ENCODE data around the gene BANF2.
"Not testable (repeated sequence)": the region's sequence is repeated elsewhere in the genome, so short reads cannot be mapped to it uniquely, and the experiment has no call there.

BANF2 gene

GRCh38 chr20:17766226-17766625 lies 66.5 kb downstream of the BANF2 start:
- DNase-seq (ENCODE audit: low read depth): no peak

DNA sequence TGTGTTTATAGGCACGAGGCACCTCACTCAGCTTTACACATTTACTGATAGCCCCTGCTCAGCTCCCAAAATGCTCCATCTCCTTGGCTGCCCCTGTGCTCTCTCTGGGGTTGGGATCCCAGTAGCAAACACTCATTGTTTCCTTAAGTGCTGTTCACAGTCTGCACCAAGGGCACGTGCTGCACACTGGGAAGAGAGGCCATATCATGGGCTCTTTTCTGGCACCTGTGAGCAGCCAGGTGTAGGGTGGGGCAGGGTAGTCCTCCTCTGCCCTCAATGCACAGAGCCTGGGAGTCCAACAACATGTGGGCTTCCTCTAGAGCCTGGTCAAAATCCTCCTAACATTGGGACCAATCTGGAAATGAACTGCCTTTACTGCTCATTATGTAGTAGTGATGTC lies 67.9 kb downstream of the BANF2 start:
- DNase-seq (ENCODE audit: low read depth): no peak

GRCh38 chr20:17768271-17768670 lies 68.5 kb downstream of the BANF2 start:
- no peak for DNase-seq (ENCODE audit: low read depth)

DNA sequence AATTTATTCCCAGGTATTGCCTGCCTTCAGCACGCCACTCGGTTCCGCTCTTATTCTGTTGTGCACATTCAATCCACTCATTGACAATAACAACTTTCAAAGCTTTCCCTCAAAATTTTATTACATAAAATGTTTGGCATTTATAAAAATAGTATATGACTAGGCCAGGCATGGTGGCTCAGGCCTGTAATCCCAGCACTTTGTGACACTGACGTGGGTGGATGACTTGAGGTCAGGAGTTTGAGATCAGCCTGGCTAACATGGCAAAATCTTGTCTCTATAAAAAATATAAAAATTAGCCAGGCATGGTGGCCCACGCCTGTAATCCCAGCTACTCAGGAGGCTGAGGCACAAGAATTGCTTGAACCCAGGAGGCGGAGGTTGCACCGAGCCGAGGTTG lies 70.0 kb downstream of the BANF2 start:
- not testable (repeated sequence) for DNase-seq (ENCODE audit: low read depth)

- no peak for DNase-seq (ENCODE audit: low read depth)
Observed at GRCh38 chr20:17771206-17772004, 71.6 kb downstream of the BANF2 start.

DNA sequence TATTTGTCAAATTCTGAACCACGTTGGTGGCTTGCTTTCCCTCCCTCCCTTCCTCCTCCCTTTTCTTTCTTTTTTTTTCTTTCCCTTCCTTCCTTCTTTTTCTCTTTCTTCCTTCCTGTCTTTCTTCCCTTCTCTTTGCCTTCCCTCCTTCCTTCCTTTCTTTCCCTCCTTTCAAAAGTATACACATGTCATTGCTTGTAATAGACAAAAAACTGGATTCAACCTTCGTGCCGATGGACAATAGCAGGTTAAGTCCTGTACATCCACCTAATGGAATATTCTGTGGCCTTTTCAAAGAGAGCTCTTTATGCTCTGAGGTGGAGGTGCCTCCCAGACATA lies 72.2 kb downstream of the BANF2 start:
- no peak for DNase-seq (ENCODE audit: low read depth)

DNA sequence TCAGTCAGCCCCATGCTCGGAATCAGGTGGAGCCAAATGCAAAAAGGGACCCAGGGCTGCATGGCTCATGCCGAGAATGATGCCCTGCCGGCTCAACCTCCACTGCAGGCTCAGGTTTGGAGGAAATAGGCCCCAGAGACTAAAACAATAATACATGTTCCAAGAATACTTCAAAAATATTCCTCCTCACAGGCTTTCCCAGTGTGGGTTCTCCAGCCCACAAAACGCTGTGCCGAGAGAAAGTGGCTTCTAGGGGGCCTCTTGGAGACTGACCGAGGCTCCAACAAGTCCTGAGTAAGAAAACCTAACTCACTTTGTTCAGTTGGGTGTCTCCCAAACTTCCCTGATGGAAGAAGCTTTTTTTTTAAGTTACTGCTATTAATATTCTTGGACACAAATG lies 73.9 kb downstream of the BANF2 start:
- no peak for DNase-seq (ENCODE audit: low read depth)

DNA sequence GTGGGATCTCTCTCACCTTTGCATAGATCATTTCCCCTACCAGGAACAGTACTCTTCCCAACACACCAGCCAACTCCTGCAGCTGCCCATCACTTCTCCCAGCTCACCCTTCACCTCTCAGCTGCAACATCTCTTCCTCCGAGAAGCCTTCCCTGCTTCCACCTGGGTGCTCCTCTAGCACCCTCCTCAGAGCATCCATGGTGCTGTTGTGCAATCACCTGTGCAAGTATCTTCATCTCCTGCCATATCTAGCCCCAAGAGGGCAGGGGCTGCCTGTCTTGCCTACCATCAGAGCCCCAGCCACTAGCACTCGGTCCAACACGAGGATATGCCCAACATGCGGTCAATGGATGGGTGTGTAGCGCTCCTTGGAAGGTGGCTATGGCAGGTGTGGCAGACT lies 75.8 kb downstream of the BANF2 start:
- no peak for DNase-seq (ENCODE audit: low read depth)

- DNase-seq (ENCODE audit: low read depth): no peak
Observed at GRCh38 chr20:17776551-17776950, 76.8 kb downstream of the BANF2 start.

DNA sequence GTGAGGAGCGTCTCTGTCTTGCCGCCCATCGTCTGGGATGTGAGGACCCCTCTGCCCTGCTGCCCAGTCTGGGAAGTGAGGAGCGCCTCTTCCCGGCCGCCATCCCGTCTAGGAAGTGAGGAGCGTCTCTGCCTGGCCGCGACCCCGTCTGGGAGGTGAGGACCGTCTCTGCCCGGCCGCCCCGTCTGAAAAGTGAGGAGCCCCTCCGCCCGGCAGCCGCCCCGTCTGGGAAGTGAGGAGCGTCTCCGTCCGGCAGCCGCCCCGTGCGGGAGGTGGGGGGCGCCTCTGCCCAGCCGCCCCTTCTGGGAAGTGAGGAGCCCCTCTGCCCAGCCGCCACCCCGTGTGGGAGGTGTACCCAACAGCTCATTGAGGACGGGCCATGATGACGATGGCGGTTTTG lies 79.2 kb downstream of the BANF2 start:
- not testable (repeated sequence) for DNase-seq (ENCODE audit: low read depth)

- DNase-seq (ENCODE audit: low read depth): no peak
Observed at GRCh38 chr20:17782768-17783167, 83.0 kb downstream of the BANF2 start.

- DNase-seq (ENCODE audit: low read depth): no peak
Observed at GRCh38 chr20:17783671-17784070, 83.9 kb downstream of the BANF2 start.

GRCh38 chr20:17785007-17785406 lies 85.2 kb downstream of the BANF2 start:
- DNase-seq (ENCODE audit: low read depth): no peak
